Activated T-cell treated with anti-CD3 and anti-CD28 coated beads, Interleukin-2, amount 50 U/mL, for 4 hours (primary cell): ENCODE measurements around the gene SRSF4. TPM values are rescaled to one million over a fixed set of nuclear protein-coding genes. Genes with fewer than 3 reads are reported as not detected.

ENCODE experiments used
- ATAC-seq, 2 donors: fragments of 200-7000 bp; cut with Tn5 transposase; one replicate each; pipeline ENCODE4 v1.10.0; 2021
- DNase-seq: peaks from one replicate; pipeline ENCODE4 v3.0.0-alpha.2; 2020
- H3K27me3 Mint-ChIP-seq: one replicate; pipeline ENCODE4 v1.8.0; 2021; ENCODE audit warnings: low read depth, mixed read lengths
- H3K36me3 Mint-ChIP-seq: one replicate; pipeline ENCODE4 v1.8.0; 2022; ENCODE audit warnings: mixed read lengths; ENCODE audit not compliant: insufficient read depth
- H3K4me1 Mint-ChIP-seq: one replicate; pipeline ENCODE4 v1.8.0; 2021; ENCODE audit warnings: low read depth, mixed read lengths
- H3K4me3 Mint-ChIP-seq: one replicate; pipeline ENCODE4 v1.8.0; 2021; ENCODE audit warnings: mild to moderate bottlenecking, moderate library complexity, mixed read lengths
- H3K9me3 Mint-ChIP-seq: one replicate; pipeline ENCODE4 v1.8.0; 2021; ENCODE audit warnings: mixed read lengths
- total RNA-seq, 3 donors: library from RNA; stranded (reverse); gene quantifications; one replicate each; pipeline ENCODE4 v1.2.1, GENCODE V29; 2021

SRSF4 gene
- total RNA-seq, 3 donors from 2014 or later, result 104 to 109 (median 106) TPM

- no peaks in the 10 kb centered on the region for H3K27me3 Mint-ChIP-seq
- peaks cover 2% of the 10 kb centered on the region for H3K36me3 Mint-ChIP-seq
- H3K4me3 Mint-ChIP-seq, result no peak overlapping the region
- ATAC-seq (no peak), DNase-seq (no peak)
- H3K9me3 Mint-ChIP-seq, result no peaks in the 10 kb centered on the region
- peaks cover 9% of the 10 kb centered on the region for H3K4me1 Mint-ChIP-seq
These were observed 4.6 kb upstream of the SRSF4 start for GRCh38 chr1:29186252-29186651.

- Mint-ChIP-seq H3K27me3 (no peaks in the 10 kb centered on the region), H3K4me3 (peak overlapping the region; percentile 96), H3K9me3 (no peaks in the 10 kb centered on the region), H3K4me1 (peaks cover 29% of the 10 kb centered on the region), H3K36me3 (peaks cover 14% of the 10 kb centered on the region)
- ATAC-seq (no peak), DNase-seq (no peak)
These were observed 1.6 kb upstream of the SRSF4 start for GRCh38 chr1:29183287-29183686.

- DNase-seq (no peak), ATAC-seq (peak in 1 of 2 donors; percentile 10)
- H3K4me3 Mint-ChIP-seq, result peak overlapping the region; percentile 96
- H3K27me3 Mint-ChIP-seq, result no peaks in the 10 kb centered on the region
- no peaks in the 10 kb centered on the region for H3K9me3 Mint-ChIP-seq
- H3K36me3 Mint-ChIP-seq, result peaks cover 23% of the 10 kb centered on the region
- peaks cover 48% of the 10 kb centered on the region for H3K4me1 Mint-ChIP-seq
These were observed 945 bp downstream of the SRSF4 start for GRCh38 chr1:29180497-29181412.

- DNase-seq (no peak), ATAC-seq (no peak)
- H3K9me3 Mint-ChIP-seq, result no peaks in the 10 kb centered on the region
- peak overlapping the region; percentile 96 for H3K4me3 Mint-ChIP-seq
- peaks cover 48% of the 10 kb centered on the region for H3K4me1 Mint-ChIP-seq
- no peaks in the 10 kb centered on the region for H3K27me3 Mint-ChIP-seq
- peaks cover 23% of the 10 kb centered on the region for H3K36me3 Mint-ChIP-seq
These were observed 2.0 kb downstream of the SRSF4 start for GRCh38 chr1:29179641-29180184.

GRCh38 chr1:29177022-29177705 lies 4.5 kb downstream of the SRSF4 start:
- peaks cover 31% of the 10 kb centered on the region for H3K36me3 Mint-ChIP-seq
- ATAC-seq (no peak), DNase-seq (no peak)
- H3K4me3 Mint-ChIP-seq, result peak overlapping the region; percentile 47
- no peaks in the 10 kb centered on the region for H3K27me3 Mint-ChIP-seq
- H3K4me1 Mint-ChIP-seq, result peaks cover 50% of the 10 kb centered on the region
- H3K9me3 Mint-ChIP-seq, result no peaks in the 10 kb centered on the region

GRCh38 chr1:29176576-29176975 lies 5.1 kb downstream of the SRSF4 start:
- no peak overlapping the region for H3K4me3 Mint-ChIP-seq
- peaks cover 33% of the 10 kb centered on the region for H3K36me3 Mint-ChIP-seq

GRCh38 chr1:29172415-29172939 lies 9.2 kb downstream of the SRSF4 start:
- H3K27me3 Mint-ChIP-seq, result no peaks in the 10 kb centered on the region
- no peak for ATAC-seq
- H3K9me3 Mint-ChIP-seq, result no peaks in the 10 kb centered on the region
- H3K4me1 Mint-ChIP-seq, result peaks cover 59% of the 10 kb centered on the region
- no peak for DNase-seq
- H3K4me3 Mint-ChIP-seq, result no peak overlapping the region
- H3K36me3 Mint-ChIP-seq, result peaks cover 27% of the 10 kb centered on the region

More at GRCh38 chr1:29176576-29176975, 5.1 kb downstream of the SRSF4 start:
- Mint-ChIP-seq H3K9me3 (no peaks in the 10 kb centered on the region), H3K27me3 (no peaks in the 10 kb centered on the region), H3K4me1 (peaks cover 53% of the 10 kb centered on the region)
- DNase-seq (no peak), ATAC-seq (no peak)

- ATAC-seq, result no peak
- Mint-ChIP-seq H3K4me3 (peak overlapping the region; percentile 55), H3K4me1 (peaks cover 60% of the 10 kb centered on the region)
These were observed 10.2 kb downstream of the SRSF4 start for GRCh38 chr1:29171521-29171920.

GRCh38 chr1:29171089-29171488 lies 10.6 kb downstream of the SRSF4 start:
- Mint-ChIP-seq H3K4me1 (peaks cover 61% of the 10 kb centered on the region), H3K4me3 (no peak overlapping the region), H3K27me3 (no peaks in the 10 kb centered on the region), H3K36me3 (peaks cover 26% of the 10 kb centered on the region), H3K9me3 (no peaks in the 10 kb centered on the region)
- DNase-seq (no peak), ATAC-seq (peak in 1 of 2 donors; percentile 7)

More at GRCh38 chr1:29171521-29171920, 10.2 kb downstream of the SRSF4 start:
- no peaks in the 10 kb centered on the region for H3K9me3 Mint-ChIP-seq
- no peak for DNase-seq
- no peaks in the 10 kb centered on the region for H3K27me3 Mint-ChIP-seq
- peaks cover 27% of the 10 kb centered on the region for H3K36me3 Mint-ChIP-seq

- ATAC-seq (no peak), DNase-seq (no peak)
- peaks cover 28% of the 10 kb centered on the region for H3K36me3 Mint-ChIP-seq
- no peaks in the 10 kb centered on the region for H3K9me3 Mint-ChIP-seq
- H3K4me3 Mint-ChIP-seq, result no peak overlapping the region
- H3K4me1 Mint-ChIP-seq, result peaks cover 70% of the 10 kb centered on the region
- H3K27me3 Mint-ChIP-seq, result no peaks in the 10 kb centered on the region
These were observed 11.7 kb downstream of the SRSF4 start for GRCh38 chr1:29169976-29170375.

GRCh38 chr1:29167904-29168303 lies 13.8 kb downstream of the SRSF4 start:
- Mint-ChIP-seq H3K4me1 (peaks cover 80% of the 10 kb centered on the region), H3K36me3 (peaks cover 34% of the 10 kb centered on the region)

GRCh38 chr1:29166291-29166878 lies 15.3 kb downstream of the SRSF4 start:
- Mint-ChIP-seq H3K4me1 (peaks cover 75% of the 10 kb centered on the region), H3K9me3 (no peaks in the 10 kb centered on the region), H3K36me3 (peaks cover 28% of the 10 kb centered on the region), H3K4me3 (no peak overlapping the region), H3K27me3 (no peaks in the 10 kb centered on the region)
- DNase-seq (no peak), ATAC-seq (no peak)

More at GRCh38 chr1:29167904-29168303, 13.8 kb downstream of the SRSF4 start:
- no peak for DNase-seq
- H3K27me3 Mint-ChIP-seq, result no peaks in the 10 kb centered on the region
- ATAC-seq, result no peak
- no peaks in the 10 kb centered on the region for H3K9me3 Mint-ChIP-seq
- H3K4me3 Mint-ChIP-seq, result no peak overlapping the region

- peaks cover 60% of the 10 kb centered on the region for H3K4me1 Mint-ChIP-seq
- H3K9me3 Mint-ChIP-seq, result no peaks in the 10 kb centered on the region
- H3K4me3 Mint-ChIP-seq, result no peak overlapping the region
- H3K36me3 Mint-ChIP-seq, result peaks cover 25% of the 10 kb centered on the region
- ATAC-seq (no peak), DNase-seq (no peak)
- no peaks in the 10 kb centered on the region for H3K27me3 Mint-ChIP-seq
These were observed 17.1 kb downstream of the SRSF4 start for GRCh38 chr1:29164588-29164987.
